OCI-LY7 (cell line): Measurements from ENCODE around the gene KIAA1958. TPM values are rescaled to one million over a fixed set of nuclear protein-coding genes. Genes with fewer than 3 reads are reported as not detected.

Source experiments
- BruUV-seq: library from RNA; stranded (reverse); fragments of 400-500 nt; replicated peaks from 2 replicates; lab custom pipeline; 2021; lab: Mats Ljungman, UMichigan
- CTCF ChIA-PET: fragments of 300-600 bp; sonication (Branson Sonifier 250); formaldehyde crosslinking; loops from one replicate; lab custom pipeline; 2022; ENCODE audit warnings: antibody characterized with exemption; ENCODE audit not compliant: unreplicated experiment; lab: Charles Lee
- POLR2A ChIA-PET: fragments of 300-600 bp; sonication (Branson Sonifier 250); formaldehyde crosslinking; loops from one replicate; lab custom pipeline; 2022; ENCODE audit warnings: antibody characterized with exemption; lab: Charles Lee
- DNase-seq: peaks from one replicate; pipeline ENCODE4 v3.0.0-alpha.2; 2015; ENCODE audit warnings: low spot score
- H2AFZ ChIP-seq: fragments of 200-600 bp; sonication (generic), shearing (Covaris generic); 2 replicates; pipeline ENCODE4 v1.6.1; 2014; ENCODE audit warnings: mild to moderate bottlenecking, antibody characterized with exemption, low read length, moderate library complexity
- H3K27ac ChIP-seq: fragments of 200-600 bp; sonication (generic); 2 replicates; pipeline ENCODE4 v1.5.1; 2014; ENCODE audit warnings: mixed run types, low read depth, mild to moderate bottlenecking, moderate library complexity, low read length, inconsistent platforms; ENCODE audit not compliant: poor library complexity, severe bottlenecking
- H3K36me3 ChIP-seq: fragments of 200-600 bp; sonication (generic); 2 replicates; pipeline ENCODE4 v1.6.1; 2014; ENCODE audit warnings: mild to moderate bottlenecking, antibody characterized with exemption, low read length, moderate library complexity, mixed read lengths; ENCODE audit not compliant: insufficient read depth
- H3K4me1 ChIP-seq: fragments of 200-600 bp; sonication (generic); 2 replicates; pipeline ENCODE4 v1.5.1; 2014; ENCODE audit warnings: mild to moderate bottlenecking, low read length; ENCODE audit not compliant: insufficient read depth, poor library complexity, severe bottlenecking
- H3K4me2 ChIP-seq: fragments of 200-600 bp; sonication (generic); 2 replicates; pipeline ENCODE4 v1.6.1; 2014; ENCODE audit warnings: mild to moderate bottlenecking, low read length
- H3K4me3 ChIP-seq: fragments of 200-600 bp; sonication (generic); 2 replicates; pipeline ENCODE4 v1.5.1; 2014; ENCODE audit warnings: mild to moderate bottlenecking, low read depth, low read length; ENCODE audit not compliant: poor library complexity, severe bottlenecking
- H3K79me2 ChIP-seq: fragments of 200-600 bp; sonication (generic); 2 replicates; pipeline ENCODE4 v1.6.1; 2016; ENCODE audit warnings: low read depth, mild to moderate bottlenecking, low read length, moderate library complexity, mixed read lengths; ENCODE audit not compliant: insufficient read depth
- H3K9me2 ChIP-seq: fragments of 200-600 bp; sonication (generic); 2 replicates; pipeline ENCODE4 v1.6.1; 2016; ENCODE audit warnings: mild to moderate bottlenecking, low read length, mixed read lengths; ENCODE audit not compliant: insufficient read depth
- H3K9me3 ChIP-seq: fragments of 200-600 bp; sonication (generic); 2 replicates; pipeline ENCODE4 v1.6.1; 2014; ENCODE audit warnings: mild to moderate bottlenecking, mixed run types, low read length, mixed read lengths
- H4K20me1 ChIP-seq: fragments of 200-600 bp; sonication (generic); 2 replicates; pipeline ENCODE4 v1.6.1; 2014; ENCODE audit warnings: mild to moderate bottlenecking, antibody characterized with exemption, low read length, moderate library complexity, mixed read lengths; ENCODE audit not compliant: insufficient read depth
- EZH2phosphoT487 ChIP-seq: fragments of 200-600 bp; sonication (generic); IDR thresholded peaks from 2 replicates; pipeline ENCODE4 v1.6.1; 2018; ENCODE audit warnings: low read depth, borderline replicate concordance, mild to moderate bottlenecking, mixed run types, antibody characterized with exemption, low read length, moderate library complexity, mixed read lengths
- intact Hi-C: fragments of 100-400 bp; cut with micrococcal nuclease; formaldehyde crosslinking; loops from one replicate; pipeline ENCODE4 v1.10.0; 2022; ENCODE audit not compliant: unreplicated experiment
- total RNA-seq, 2 experiments: library from RNA; depleted of rRNA in 1 of 2; stranded (reverse); fragments of >200 nt in 1 of 2; shearing (Covaris generic) in 1 of 2; gene quantifications; 2 replicates each; pipeline ENCODE4 v1.2.3, GENCODE V29; 2014 to 2022
- TF ChIP-seq, protein P1 (sequence below): fragments of 200-600 bp; sonication (generic); conservative IDR thresholded peaks from 2 replicates; pipeline ENCODE4 v1.5.1; 2014; ENCODE audit warnings: mild to moderate bottlenecking, antibody characterized with exemption, low read length, moderate library complexity, mixed read lengths

The KIAA1958 gene
- total RNA-seq, 2 experiments from 2014 or later = 15.4 to 19.8 TPM

DNA sequence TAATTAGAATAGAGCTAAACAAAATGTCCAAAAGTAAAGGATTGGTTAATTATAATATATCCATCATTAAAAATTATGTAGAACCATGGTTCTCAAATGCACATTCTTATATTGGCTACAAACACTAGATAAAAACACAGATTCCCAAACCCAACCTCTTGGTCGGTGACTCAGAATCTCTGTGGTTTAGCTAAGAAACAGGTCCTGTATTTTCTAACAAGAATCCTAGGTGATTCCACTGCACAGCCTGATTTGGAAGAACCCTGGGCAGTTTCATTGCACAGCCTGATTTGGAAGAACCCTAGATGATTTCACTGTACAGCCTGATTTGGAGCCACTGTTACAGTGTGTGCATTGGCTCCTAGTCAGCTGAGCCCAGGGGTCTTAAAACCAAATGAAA, 67.9 kb downstream of the KIAA1958 start:
- BruUV-seq = no TSS peak
- intact Hi-C loops = no loop called here
- no peak overlapping the region for H2AFZ ChIP-seq
- H3K79me2 ChIP-seq = no peaks in the 10 kb centered on the region
- DNase-seq = no peak
- no peaks in the 10 kb centered on the region for H3K4me1 ChIP-seq
- ChIA-PET POLR2A (no interaction called here), CTCF (no interaction called here)
- no peak overlapping the region for H3K4me2 ChIP-seq
- no peaks in the 10 kb centered on the region for H3K9me3 ChIP-seq
- no peak for TF ChIP-seq EZH2phosphoT487
- TF ChIP-seq, protein P1, sequence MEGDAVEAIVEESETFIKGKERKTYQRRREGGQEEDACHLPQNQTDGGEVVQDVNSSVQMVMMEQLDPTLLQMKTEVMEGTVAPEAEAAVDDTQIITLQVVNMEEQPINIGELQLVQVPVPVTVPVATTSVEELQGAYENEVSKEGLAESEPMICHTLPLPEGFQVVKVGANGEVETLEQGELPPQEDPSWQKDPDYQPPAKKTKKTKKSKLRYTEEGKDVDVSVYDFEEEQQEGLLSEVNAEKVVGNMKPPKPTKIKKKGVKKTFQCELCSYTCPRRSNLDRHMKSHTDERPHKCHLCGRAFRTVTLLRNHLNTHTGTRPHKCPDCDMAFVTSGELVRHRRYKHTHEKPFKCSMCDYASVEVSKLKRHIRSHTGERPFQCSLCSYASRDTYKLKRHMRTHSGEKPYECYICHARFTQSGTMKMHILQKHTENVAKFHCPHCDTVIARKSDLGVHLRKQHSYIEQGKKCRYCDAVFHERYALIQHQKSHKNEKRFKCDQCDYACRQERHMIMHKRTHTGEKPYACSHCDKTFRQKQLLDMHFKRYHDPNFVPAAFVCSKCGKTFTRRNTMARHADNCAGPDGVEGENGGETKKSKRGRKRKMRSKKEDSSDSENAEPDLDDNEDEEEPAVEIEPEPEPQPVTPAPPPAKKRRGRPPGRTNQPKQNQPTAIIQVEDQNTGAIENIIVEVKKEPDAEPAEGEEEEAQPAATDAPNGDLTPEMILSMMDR = no peak
- H3K4me3 ChIP-seq = no peak overlapping the region
- H4K20me1 ChIP-seq = peaks cover 4% of the 10 kb centered on the region; the same call in 1 of the 2 replicates
- H3K27ac ChIP-seq = no peak overlapping the region
- H3K9me2 ChIP-seq = no peaks in the 10 kb centered on the region
- no peaks in the 10 kb centered on the region for H3K36me3 ChIP-seq

DNA sequence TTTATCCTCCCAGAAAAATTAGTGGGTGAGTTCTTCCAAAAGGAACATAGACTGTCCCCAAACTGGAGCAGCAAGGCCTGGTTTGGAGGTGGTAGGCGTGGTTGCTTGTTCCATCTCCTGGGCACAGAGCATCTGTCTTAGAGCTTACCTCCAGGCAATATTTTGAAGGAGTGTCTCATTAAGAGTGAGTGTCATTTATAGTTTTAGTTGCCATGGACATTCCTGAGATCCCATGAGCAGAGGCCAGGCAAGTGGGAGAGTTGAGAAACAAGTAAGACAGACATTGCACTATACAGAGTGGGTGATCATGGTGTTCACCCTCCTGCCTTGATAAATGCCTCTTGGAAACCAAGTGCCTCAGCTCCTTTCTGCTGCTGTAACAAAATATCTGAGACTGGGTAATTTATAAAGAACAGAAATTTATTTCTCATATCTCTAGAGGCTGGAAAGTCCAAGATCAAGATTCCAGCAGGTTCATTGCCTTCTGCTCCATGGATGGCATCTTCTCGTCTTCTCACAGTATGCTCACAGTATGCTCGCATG, 68.5 kb downstream of the KIAA1958 start:
- no peak for DNase-seq
- ChIA-PET POLR2A (interaction anchor here (1.0 kb wide), 1 partner anchor 14 kb away, joined by 3 read pairs; no protein-coding TSS in a partner anchor), CTCF (no interaction called here)
- no peak overlapping the region for H2AFZ ChIP-seq
- H3K79me2 ChIP-seq = no peaks in the 10 kb centered on the region
- H3K9me2 ChIP-seq = no peaks in the 10 kb centered on the region
- no peak overlapping the region for H3K4me3 ChIP-seq
- intact Hi-C loops = no loop called here
- peaks cover 4% of the 10 kb centered on the region; the same call in 1 of the 2 replicates for H4K20me1 ChIP-seq
- no TSS peak for BruUV-seq
- TF ChIP-seq, protein P1 = no peak
- no peak for TF ChIP-seq EZH2phosphoT487
- no peaks in the 10 kb centered on the region for H3K4me1 ChIP-seq
- no peaks in the 10 kb centered on the region for H3K36me3 ChIP-seq
- H3K9me3 ChIP-seq = no peaks in the 10 kb centered on the region
- no peak overlapping the region for H3K4me2 ChIP-seq
- no peak overlapping the region for H3K27ac ChIP-seq

DNA sequence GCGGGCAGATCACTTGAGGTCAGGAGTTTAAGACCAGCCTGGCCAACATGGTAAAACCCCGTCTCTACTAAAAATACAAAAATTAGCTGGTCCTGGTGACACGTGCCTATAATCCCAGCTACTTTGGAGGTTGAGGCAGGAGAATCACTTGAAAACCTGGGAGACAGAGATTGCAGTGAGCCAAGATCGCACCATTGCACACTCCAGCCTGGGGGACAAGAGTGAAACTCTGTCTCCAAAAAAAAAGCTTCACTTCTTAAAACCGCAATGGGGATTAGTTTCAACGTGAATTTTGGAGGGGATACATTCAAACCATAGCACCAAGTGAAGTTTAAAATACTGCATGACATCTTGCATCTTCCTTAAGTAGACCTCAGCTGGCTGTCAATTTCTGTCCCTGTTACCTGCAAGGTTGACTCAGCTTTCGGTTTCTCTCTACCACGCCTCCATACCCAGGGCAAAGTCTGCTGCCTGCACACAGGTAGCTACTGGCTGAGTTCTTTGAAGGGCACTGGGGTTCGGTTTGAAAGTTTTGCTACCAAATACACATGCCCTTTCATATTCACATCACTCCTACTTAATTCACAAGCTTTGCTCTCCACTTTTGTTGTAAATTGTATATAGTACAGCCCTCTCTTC, 69.3 kb downstream of the KIAA1958 start:
- ChIA-PET CTCF (no interaction called here), POLR2A (interaction anchor here (1.0 kb wide), 1 partner anchor 14 kb away, joined by 3 read pairs; no protein-coding TSS in a partner anchor)
- no peaks in the 10 kb centered on the region for H3K79me2 ChIP-seq

More for the DNA sequence above, 69.3 kb downstream of the KIAA1958 start:
- Histone ChIP-seq H3K4me3 (no peak overlapping the region), H3K36me3 (no peaks in the 10 kb centered on the region), H3K4me1 (no peaks in the 10 kb centered on the region), H2AFZ (no peak overlapping the region), H3K27ac (no peak overlapping the region), H3K9me3 (no peaks in the 10 kb centered on the region), H4K20me1 (peaks cover 4% of the 10 kb centered on the region; the same call in 1 of the 2 replicates), H3K4me2 (no peak overlapping the region), H3K9me2 (no peaks in the 10 kb centered on the region)
- TF ChIP-seq, protein P1 = no peak
- no peak for TF ChIP-seq EZH2phosphoT487
- intact Hi-C loops = no loop called here
- BruUV-seq = no TSS peak
- DNase-seq = no peak
